ENCODE results near the gene CENATAC.
"Not testable (repeated sequence)": the region's sequence is repeated elsewhere in the genome, so short reads cannot be mapped to it uniquely, and the experiment has no call there.

Gene CENATAC

GRCh38 chr11:118997627-118998387 lies at the start of gene CENATAC:
Gene CENATAC (plus strand): TSS chr11:118998138. CDS start chr11:118998198, 60 bp downstream.
- H3K9ac ChIP-seq (ENCODE audit: low read depth in 1 of 2, low read length in 2 of 2) = peak within 1 kb of the TSS; percentile 74 to 89
- H3K27ac ChIP-seq (ENCODE audit: low read depth in 2 of 2, low read length in 2 of 2) = peak within 1 kb of the TSS; percentile 35 to 69
- no peaks in the 10 kb centered on the region for H3K9me3 ChIP-seq (ENCODE audit: control insufficient read depth in 2 of 2, low read length in 2 of 2)
- no peaks in the 10 kb centered on the region for H3K27me3 ChIP-seq (ENCODE audit: control insufficient read depth in 2 of 2, insufficient read depth in 2 of 2, low read length in 2 of 2)
- H3K4me3 ChIP-seq (ENCODE audit: low read length in 2 of 2) = peak within 1 kb of the TSS; percentile 68 to 100
- peaks cover 0 to 10% of the 10 kb centered on the region in 2 donors for H3K36me3 ChIP-seq (ENCODE audit: control insufficient read depth in 2 of 2, insufficient read depth in 2 of 2, low read length in 2 of 2)
- peaks cover 17 to 18% of the 10 kb centered on the region in 2 donors for H3K4me1 ChIP-seq (ENCODE audit: control insufficient read depth in 2 of 2, insufficient read depth in 2 of 2, low read length in 2 of 2)

GRCh38 chr11:118953265-118953664 lies 44.7 kb upstream of the CENATAC start:
- Histone ChIP-seq H3K27me3 (ENCODE audit: control insufficient read depth in 2 of 2, insufficient read depth in 2 of 2, low read length in 2 of 2) (peaks cover 1 to 4% of the 10 kb centered on the region in 2 donors), H3K9me3 (ENCODE audit: control insufficient read depth in 2 of 2, low read length in 2 of 2) (no peaks in the 10 kb centered on the region), H3K4me3 (ENCODE audit: low read length in 2 of 2) (no peak overlapping the region), H3K9ac (ENCODE audit: low read depth in 1 of 2, low read length in 2 of 2) (no peak overlapping the region), H3K4me1 (ENCODE audit: control insufficient read depth in 2 of 2, insufficient read depth in 2 of 2, low read length in 2 of 2) (no peaks in the 10 kb centered on the region), H3K36me3 (ENCODE audit: control insufficient read depth in 2 of 2, insufficient read depth in 2 of 2, low read length in 2 of 2) (no peaks in the 10 kb centered on the region), H3K27ac (ENCODE audit: low read depth in 2 of 2, low read length in 2 of 2) (no peak overlapping the region)

- not testable (repeated sequence) for H3K27ac ChIP-seq (ENCODE audit: low read depth in 2 of 2, low read length in 2 of 2); H3K9ac ChIP-seq (ENCODE audit: low read depth in 1 of 2, low read length in 2 of 2); H3K36me3 ChIP-seq (ENCODE audit: control insufficient read depth in 2 of 2, insufficient read depth in 2 of 2, low read length in 2 of 2); H3K9me3 ChIP-seq (ENCODE audit: control insufficient read depth in 2 of 2, low read length in 2 of 2); H3K4me3 ChIP-seq (ENCODE audit: low read length in 2 of 2); H3K4me1 ChIP-seq (ENCODE audit: control insufficient read depth in 2 of 2, insufficient read depth in 2 of 2, low read length in 2 of 2); H3K27me3 ChIP-seq (ENCODE audit: control insufficient read depth in 2 of 2, insufficient read depth in 2 of 2, low read length in 2 of 2)
Measured at GRCh38 chr11:118953976-118954375, 44.0 kb upstream of the CENATAC start.

GRCh38 chr11:118956094-118956846 lies 41.7 kb upstream of the CENATAC start, which contains the start of gene UPK2:
Gene UPK2 (plus strand): TSS chr11:118956298. CDS start chr11:118956351, 53 bp downstream.
- Histone ChIP-seq H3K36me3 (ENCODE audit: control insufficient read depth in 2 of 2, insufficient read depth in 2 of 2, low read length in 2 of 2) (no peaks in the 10 kb centered on the region), H3K4me3 (ENCODE audit: low read length in 2 of 2) (no peak within 1 kb of the TSS), H3K4me1 (ENCODE audit: control insufficient read depth in 2 of 2, insufficient read depth in 2 of 2, low read length in 2 of 2) (no peaks in the 10 kb centered on the region), H3K27me3 (ENCODE audit: control insufficient read depth in 2 of 2, insufficient read depth in 2 of 2, low read length in 2 of 2) (peaks cover 0 to 4% of the 10 kb centered on the region in 2 donors), H3K9me3 (ENCODE audit: control insufficient read depth in 2 of 2, low read length in 2 of 2) (no peaks in the 10 kb centered on the region), H3K27ac (ENCODE audit: low read depth in 2 of 2, low read length in 2 of 2) (no peak within 1 kb of the TSS), H3K9ac (ENCODE audit: low read depth in 1 of 2, low read length in 2 of 2) (no peak within 1 kb of the TSS)

- H3K4me3 ChIP-seq (ENCODE audit: low read length in 2 of 2) = no peak overlapping the region
- peaks cover 0 to 4% of the 10 kb centered on the region in 2 donors for H3K27me3 ChIP-seq (ENCODE audit: control insufficient read depth in 2 of 2, insufficient read depth in 2 of 2, low read length in 2 of 2)
- H3K9ac ChIP-seq (ENCODE audit: low read depth in 1 of 2, low read length in 2 of 2) = no peak overlapping the region
- peaks cover 2 to 3% of the 10 kb centered on the region in 2 donors for H3K4me1 ChIP-seq (ENCODE audit: control insufficient read depth in 2 of 2, insufficient read depth in 2 of 2, low read length in 2 of 2)
- no peaks in the 10 kb centered on the region for H3K36me3 ChIP-seq (ENCODE audit: control insufficient read depth in 2 of 2, insufficient read depth in 2 of 2, low read length in 2 of 2)
- H3K27ac ChIP-seq (ENCODE audit: low read depth in 2 of 2, low read length in 2 of 2) = no peak overlapping the region
- H3K9me3 ChIP-seq (ENCODE audit: control insufficient read depth in 2 of 2, low read length in 2 of 2) = no peaks in the 10 kb centered on the region
Measured at GRCh38 chr11:118956847-118957469, 41.0 kb upstream of the CENATAC start.

- no peak overlapping the region for H3K9ac ChIP-seq (ENCODE audit: low read depth in 1 of 2, low read length in 2 of 2)
- peaks cover 0 to 4% of the 10 kb centered on the region in 2 donors for H3K27me3 ChIP-seq (ENCODE audit: control insufficient read depth in 2 of 2, insufficient read depth in 2 of 2, low read length in 2 of 2)
- H3K4me3 ChIP-seq (ENCODE audit: low read length in 2 of 2) = no peak overlapping the region
- H3K27ac ChIP-seq (ENCODE audit: low read depth in 2 of 2, low read length in 2 of 2) = no peak overlapping the region
- H3K4me1 ChIP-seq (ENCODE audit: control insufficient read depth in 2 of 2, insufficient read depth in 2 of 2, low read length in 2 of 2) = peaks cover 2 to 3% of the 10 kb centered on the region in 2 donors
- no peaks in the 10 kb centered on the region for H3K9me3 ChIP-seq (ENCODE audit: control insufficient read depth in 2 of 2, low read length in 2 of 2)
- H3K36me3 ChIP-seq (ENCODE audit: control insufficient read depth in 2 of 2, insufficient read depth in 2 of 2, low read length in 2 of 2) = no peaks in the 10 kb centered on the region
Measured at GRCh38 chr11:118957549-118957948, 40.4 kb upstream of the CENATAC start.

GRCh38 chr11:118957968-118958367 lies 40.0 kb upstream of the CENATAC start:
- H3K27me3 ChIP-seq (ENCODE audit: control insufficient read depth in 2 of 2, insufficient read depth in 2 of 2, low read length in 2 of 2) = peaks cover 0 to 4% of the 10 kb centered on the region in 2 donors
- no peak overlapping the region for H3K27ac ChIP-seq (ENCODE audit: low read depth in 2 of 2, low read length in 2 of 2)
- H3K4me3 ChIP-seq (ENCODE audit: low read length in 2 of 2) = no peak overlapping the region
- no peaks in the 10 kb centered on the region for H3K9me3 ChIP-seq (ENCODE audit: control insufficient read depth in 2 of 2, low read length in 2 of 2)
- H3K9ac ChIP-seq (ENCODE audit: low read depth in 1 of 2, low read length in 2 of 2) = no peak overlapping the region
- no peaks in the 10 kb centered on the region for H3K36me3 ChIP-seq (ENCODE audit: control insufficient read depth in 2 of 2, insufficient read depth in 2 of 2, low read length in 2 of 2)
- H3K4me1 ChIP-seq (ENCODE audit: control insufficient read depth in 2 of 2, insufficient read depth in 2 of 2, low read length in 2 of 2) = peaks cover 2 to 3% of the 10 kb centered on the region in 2 donors

- Histone ChIP-seq H3K36me3 (ENCODE audit: control insufficient read depth in 2 of 2, insufficient read depth in 2 of 2, low read length in 2 of 2) (no peaks in the 10 kb centered on the region), H3K27ac (ENCODE audit: low read depth in 2 of 2, low read length in 2 of 2) (no peak overlapping the region), H3K27me3 (ENCODE audit: control insufficient read depth in 2 of 2, insufficient read depth in 2 of 2, low read length in 2 of 2) (peaks cover 0 to 4% of the 10 kb centered on the region in 2 donors), H3K9me3 (ENCODE audit: control insufficient read depth in 2 of 2, low read length in 2 of 2) (no peaks in the 10 kb centered on the region), H3K9ac (ENCODE audit: low read depth in 1 of 2, low read length in 2 of 2) (no peak overlapping the region), H3K4me1 (ENCODE audit: control insufficient read depth in 2 of 2, insufficient read depth in 2 of 2, low read length in 2 of 2) (peaks cover 2 to 3% of the 10 kb centered on the region in 2 donors), H3K4me3 (ENCODE audit: low read length in 2 of 2) (no peak overlapping the region)
Measured at GRCh38 chr11:118958577-118958976, 39.4 kb upstream of the CENATAC start.

GRCh38 chr11:118961189-118961588 lies 36.7 kb upstream of the CENATAC start:
- Histone ChIP-seq H3K9me3 (ENCODE audit: control insufficient read depth in 2 of 2, low read length in 2 of 2) (no peaks in the 10 kb centered on the region), H3K4me3 (ENCODE audit: low read length in 2 of 2) (no peak overlapping the region), H3K9ac (ENCODE audit: low read depth in 1 of 2, low read length in 2 of 2) (no peak overlapping the region), H3K4me1 (ENCODE audit: control insufficient read depth in 2 of 2, insufficient read depth in 2 of 2, low read length in 2 of 2) (peaks cover 2 to 3% of the 10 kb centered on the region in 2 donors), H3K36me3 (ENCODE audit: control insufficient read depth in 2 of 2, insufficient read depth in 2 of 2, low read length in 2 of 2) (no peaks in the 10 kb centered on the region), H3K27me3 (ENCODE audit: control insufficient read depth in 2 of 2, insufficient read depth in 2 of 2, low read length in 2 of 2) (no peaks in the 10 kb centered on the region), H3K27ac (ENCODE audit: low read depth in 2 of 2, low read length in 2 of 2) (no peak overlapping the region)

GRCh38 chr11:118961591-118961990 lies 36.3 kb upstream of the CENATAC start:
- Histone ChIP-seq H3K9ac (ENCODE audit: low read depth in 1 of 2, low read length in 2 of 2) (peak overlapping the region in 1 of 2 donors; percentile 43), H3K36me3 (ENCODE audit: control insufficient read depth in 2 of 2, insufficient read depth in 2 of 2, low read length in 2 of 2) (no peaks in the 10 kb centered on the region), H3K9me3 (ENCODE audit: control insufficient read depth in 2 of 2, low read length in 2 of 2) (no peaks in the 10 kb centered on the region), H3K4me3 (ENCODE audit: low read length in 2 of 2) (peak overlapping the region in 1 of 2 donors; percentile 10), H3K27ac (ENCODE audit: low read depth in 2 of 2, low read length in 2 of 2) (no peak overlapping the region), H3K4me1 (ENCODE audit: control insufficient read depth in 2 of 2, insufficient read depth in 2 of 2, low read length in 2 of 2) (peaks cover 2 to 3% of the 10 kb centered on the region in 2 donors), H3K27me3 (ENCODE audit: control insufficient read depth in 2 of 2, insufficient read depth in 2 of 2, low read length in 2 of 2) (no peaks in the 10 kb centered on the region)

All from mucosa of rectum (tissue), 2 donors.